GM12801 (cell line): ENCODE measurements around the gene GDPGP1.

Experiments
- TF ChIP-seq, protein P1 (sequence below): IDR thresholded peaks from one replicate; pipeline ENCODE4 v1.5.1; 2011; ENCODE audit warnings: control low read depth; ENCODE audit not compliant: insufficient read length; ENCODE audit errors: extremely low read depth

Gene GDPGP1

DNA sequence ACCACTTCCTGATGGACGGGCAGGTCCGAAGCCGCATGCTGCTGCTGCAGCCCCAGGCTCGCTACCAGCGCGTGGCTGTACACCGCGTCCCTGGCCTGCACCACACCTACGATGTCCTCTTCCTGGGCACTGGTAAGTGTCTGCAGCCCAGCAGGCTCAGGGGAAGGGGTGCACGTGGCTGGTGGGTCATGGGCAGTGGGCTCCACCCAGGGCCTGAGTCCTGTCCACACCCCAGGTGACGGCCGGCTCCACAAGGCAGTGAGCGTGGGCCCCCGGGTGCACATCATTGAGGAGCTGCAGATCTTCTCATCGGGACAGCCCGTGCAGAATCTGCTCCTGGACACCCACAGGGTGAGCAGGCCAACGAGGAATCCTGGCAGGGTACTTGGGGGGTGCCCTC lies 9.0 kb upstream of the GDPGP1 start:
- TF ChIP-seq, protein P1, sequence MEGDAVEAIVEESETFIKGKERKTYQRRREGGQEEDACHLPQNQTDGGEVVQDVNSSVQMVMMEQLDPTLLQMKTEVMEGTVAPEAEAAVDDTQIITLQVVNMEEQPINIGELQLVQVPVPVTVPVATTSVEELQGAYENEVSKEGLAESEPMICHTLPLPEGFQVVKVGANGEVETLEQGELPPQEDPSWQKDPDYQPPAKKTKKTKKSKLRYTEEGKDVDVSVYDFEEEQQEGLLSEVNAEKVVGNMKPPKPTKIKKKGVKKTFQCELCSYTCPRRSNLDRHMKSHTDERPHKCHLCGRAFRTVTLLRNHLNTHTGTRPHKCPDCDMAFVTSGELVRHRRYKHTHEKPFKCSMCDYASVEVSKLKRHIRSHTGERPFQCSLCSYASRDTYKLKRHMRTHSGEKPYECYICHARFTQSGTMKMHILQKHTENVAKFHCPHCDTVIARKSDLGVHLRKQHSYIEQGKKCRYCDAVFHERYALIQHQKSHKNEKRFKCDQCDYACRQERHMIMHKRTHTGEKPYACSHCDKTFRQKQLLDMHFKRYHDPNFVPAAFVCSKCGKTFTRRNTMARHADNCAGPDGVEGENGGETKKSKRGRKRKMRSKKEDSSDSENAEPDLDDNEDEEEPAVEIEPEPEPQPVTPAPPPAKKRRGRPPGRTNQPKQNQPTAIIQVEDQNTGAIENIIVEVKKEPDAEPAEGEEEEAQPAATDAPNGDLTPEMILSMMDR, result no peak

- TF ChIP-seq, protein P1, result no peak
Measured at GRCh38 chr15:90225504-90226234, 8.3 kb upstream of the GDPGP1 start.

DNA sequence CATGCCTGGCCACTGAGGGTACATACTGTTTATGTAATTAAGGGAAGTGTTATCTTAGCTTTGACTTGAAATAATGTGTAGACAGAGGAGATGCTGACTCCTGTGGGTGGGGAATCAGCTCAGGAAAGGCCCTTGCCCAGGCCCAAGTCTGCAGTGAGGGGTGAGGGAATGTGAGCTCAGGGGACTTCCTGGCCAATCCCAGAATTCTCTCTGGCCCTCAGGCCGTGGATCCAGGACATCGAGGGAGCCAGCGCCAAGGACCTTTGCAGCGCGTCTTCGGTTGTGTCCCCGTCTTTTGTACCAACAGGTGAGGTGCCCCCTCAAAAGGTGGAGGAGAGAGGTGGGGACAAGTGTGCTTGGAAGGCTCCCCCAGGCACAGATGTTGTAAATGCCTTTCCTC lies 6.7 kb upstream of the GDPGP1 start:
- TF ChIP-seq, protein P1, result no peak

- TF ChIP-seq, protein P1, result no peak
Measured at GRCh38 chr15:90227816-90228772, 5.9 kb upstream of the GDPGP1 start.

GRCh38 chr15:90228960-90229359 lies 5.0 kb upstream of the GDPGP1 start:
- TF ChIP-seq, protein P1, result no peak

- TF ChIP-seq, protein P1, result no peak
Measured at GRCh38 chr15:90230071-90230494, 3.9 kb upstream of the GDPGP1 start.

GRCh38 chr15:90230610-90231009 lies 3.4 kb upstream of the GDPGP1 start:
- TF ChIP-seq, protein P1, result no peak
